Activated T-helper 1 cell treated with anti-CD3 and anti-CD28 coated beads, Interleukin-2, amount 50 U/mL, for 16 hours (primary cell): ENCODE data around the gene IFRD1.

ENCODE experiments used
- DNase-seq, 2 donors: peaks; one replicate each; pipeline ENCODE4 v3.0.0-alpha.2; 2020; ENCODE audit warnings: low read depth in 1 of 2, low spot score in 1 of 2

Gene IFRD1

DNA sequence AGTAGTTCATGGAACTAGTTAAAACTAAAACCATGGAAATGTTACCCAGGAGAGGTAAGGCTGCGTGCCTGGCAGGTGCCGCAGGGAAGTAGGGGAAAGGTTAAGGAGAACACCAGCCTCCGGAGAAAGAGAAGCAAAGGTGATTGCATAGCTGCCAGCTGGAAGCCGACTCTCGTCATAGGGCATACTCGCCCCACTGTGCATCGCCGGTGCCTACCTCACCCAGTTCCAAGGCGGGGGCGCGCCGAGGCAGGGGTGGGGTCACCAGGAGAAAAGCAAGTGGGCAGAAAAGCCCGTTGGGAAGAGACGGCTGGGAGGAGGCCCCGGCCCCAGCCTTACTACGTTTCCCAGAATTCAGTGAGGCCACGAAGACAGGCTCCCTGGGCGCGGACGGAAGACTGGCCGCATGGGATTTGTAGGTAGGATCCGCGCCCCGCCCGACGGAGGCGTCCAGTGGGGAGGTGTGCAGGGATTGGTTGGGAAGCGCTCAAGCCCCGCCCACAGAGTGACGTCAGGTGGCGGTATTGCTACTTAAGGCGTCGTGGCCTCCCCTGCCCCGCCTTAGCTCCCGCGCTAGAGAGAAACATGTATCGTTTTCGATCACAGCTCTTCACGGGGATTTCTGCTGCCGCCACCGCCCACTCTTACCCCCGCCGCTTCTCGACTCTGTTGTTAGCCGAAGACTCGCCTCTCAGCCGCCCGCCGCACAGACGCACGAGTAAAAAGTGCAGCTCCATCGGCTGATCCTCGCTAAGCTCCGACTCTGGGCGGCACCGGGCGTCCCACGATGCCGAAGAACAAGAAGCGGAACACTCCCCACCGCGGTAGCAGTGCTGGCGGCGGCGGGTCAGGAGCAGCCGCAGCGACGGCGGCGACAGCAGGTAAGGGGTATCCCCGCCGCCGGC, at the start of gene IFRD1:
TSS of gene IFRD1 (plus strand) at position 559 of the 905 bp plus-strand sequence. CDS start at position 788, 229 bp downstream.
- peak; percentile 97 to 99 for DNase-seq

GRCh38 chr7:112404321-112404720, 45.9 kb upstream of the IFRD1 start:
- DNase-seq: no peak

- no peak for DNase-seq
These were observed 45.0 kb upstream of the IFRD1 start for GRCh38 chr7:112405286-112405685.

GRCh38 chr7:112407261-112407660, 43.0 kb upstream of the IFRD1 start:
- DNase-seq: no peak

GRCh38 chr7:112410092-112410491, 40.2 kb upstream of the IFRD1 start:
- DNase-seq: no peak

- no peak for DNase-seq
These were observed 39.0 kb upstream of the IFRD1 start for GRCh38 chr7:112411186-112411795.

DNA sequence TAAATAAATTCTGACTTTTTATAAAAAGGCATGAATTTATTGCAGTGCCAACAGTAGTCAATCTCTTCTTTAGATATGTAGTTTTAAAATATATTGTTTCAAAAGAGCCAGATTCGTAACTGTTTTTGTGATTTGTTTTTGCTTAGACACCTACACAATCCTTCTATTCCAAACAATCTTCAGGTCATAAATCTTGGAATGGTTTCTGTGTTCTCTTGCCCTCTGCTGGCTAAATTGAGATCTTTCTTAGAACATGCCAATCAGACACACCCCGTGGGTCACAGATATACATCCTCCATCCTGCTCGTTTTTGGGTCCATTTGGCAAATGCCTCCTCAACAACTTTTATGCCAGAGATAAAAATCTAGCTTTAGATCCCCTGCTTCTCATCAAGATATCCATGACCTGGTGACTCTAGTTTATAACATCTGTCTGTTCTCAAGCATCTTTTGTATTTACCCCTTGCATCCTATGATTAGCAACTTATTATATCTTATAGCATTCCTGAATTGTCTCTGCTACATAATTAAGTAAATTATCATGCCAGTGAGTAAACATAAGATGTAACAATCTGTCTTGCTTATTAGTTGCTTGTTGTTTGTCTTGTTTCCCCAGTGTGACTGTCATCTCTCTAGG, 35.3 kb upstream of the IFRD1 start:
- no peak for DNase-seq

GRCh38 chr7:112416127-112416526, 34.1 kb upstream of the IFRD1 start:
- DNase-seq: no peak

GRCh38 chr7:112419543-112420130, 30.6 kb upstream of the IFRD1 start:
- no peak for DNase-seq

DNA sequence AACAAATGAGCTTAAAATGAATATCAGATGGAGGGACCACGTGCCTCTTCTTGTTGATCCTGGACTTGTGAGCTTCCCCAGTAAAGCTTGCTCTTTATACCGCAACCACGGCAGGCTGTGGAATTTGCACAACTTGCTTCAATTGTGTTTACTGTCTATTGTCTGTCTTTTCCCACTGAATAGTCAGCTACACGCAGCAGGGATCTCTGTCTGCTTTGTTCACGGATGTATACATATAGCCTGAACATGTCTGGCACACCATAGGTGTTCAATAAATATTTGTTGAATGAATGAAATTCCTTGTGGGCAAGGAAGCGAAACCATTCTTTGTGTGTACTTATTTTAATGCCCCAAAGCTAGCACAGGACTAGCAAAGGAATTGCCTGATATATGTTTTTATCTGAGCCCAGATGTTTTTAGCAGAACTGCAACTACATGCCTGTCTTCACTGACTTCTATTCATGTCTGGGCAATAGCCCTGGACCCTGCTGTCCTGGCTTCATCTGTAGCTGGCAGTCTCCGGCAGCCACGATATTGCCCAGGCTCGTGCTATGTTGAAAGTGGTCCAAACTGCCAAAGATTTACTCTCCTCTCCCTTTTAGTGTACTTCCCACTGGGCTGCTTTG, 29.9 kb upstream of the IFRD1 start:
- DNase-seq: no peak

DNA sequence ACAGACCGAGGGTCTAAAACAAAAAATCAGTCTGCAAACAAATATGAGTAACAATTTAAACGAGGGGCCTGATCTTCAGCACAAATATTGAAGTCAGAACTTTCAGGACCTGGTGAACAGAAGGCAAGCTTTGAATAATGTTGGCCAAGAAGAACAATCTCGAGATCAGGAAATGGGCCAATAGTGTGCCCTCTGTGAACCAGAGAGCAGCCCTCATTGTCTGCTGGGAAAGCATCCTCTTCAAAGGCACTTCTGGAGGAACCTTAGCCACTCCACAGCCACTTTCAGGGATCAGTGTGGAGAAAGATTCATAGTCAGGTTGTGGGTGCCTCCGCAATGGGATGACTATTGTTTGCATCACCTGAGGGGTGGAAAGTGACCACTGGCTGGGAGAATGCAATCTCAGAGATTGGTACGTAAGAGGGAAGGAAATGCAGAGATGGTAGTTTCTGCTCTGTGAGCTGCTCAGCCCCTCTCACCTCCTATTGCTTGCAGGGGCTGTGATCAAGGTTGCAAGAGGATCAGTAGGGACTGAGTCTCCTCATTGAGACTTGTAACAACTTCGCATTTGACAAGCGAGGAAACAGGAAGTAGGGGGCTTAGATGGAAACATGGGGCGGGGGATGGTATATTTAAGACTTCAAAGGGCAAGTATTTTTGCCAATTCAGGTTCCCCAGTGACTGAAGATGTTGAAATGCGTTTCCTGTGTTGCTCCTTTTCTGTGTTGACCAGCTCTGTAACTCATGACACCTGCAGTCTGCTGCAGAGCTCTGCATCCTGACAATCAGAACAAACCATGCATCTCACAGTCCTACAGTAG, 28.4 kb upstream of the IFRD1 start:
- DNase-seq: no peak

- DNase-seq: no peak
These were observed 27.3 kb upstream of the IFRD1 start for GRCh38 chr7:112422842-112423496.

DNA sequence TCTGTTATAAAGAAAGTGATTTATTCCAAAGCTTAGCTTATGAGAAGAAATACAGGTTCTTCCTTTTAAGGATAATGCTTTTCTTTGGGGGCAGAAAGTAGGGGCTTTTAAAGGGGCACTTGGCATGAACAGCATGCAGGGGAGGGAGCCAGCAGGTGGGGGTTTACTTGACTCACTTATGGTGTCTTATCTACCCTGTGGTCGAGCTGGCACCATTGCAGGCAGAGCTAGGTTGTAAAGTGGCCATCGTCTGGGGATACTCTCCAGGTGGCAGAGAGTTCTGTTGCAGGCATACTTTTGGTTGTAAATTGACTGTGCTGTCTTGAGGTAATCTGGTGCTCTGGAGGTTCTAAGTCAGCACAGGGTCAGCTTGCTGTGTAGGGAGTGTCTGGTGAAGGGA, 26.3 kb upstream of the IFRD1 start:
- DNase-seq: no peak

GRCh38 chr7:112427984-112428383, 22.3 kb upstream of the IFRD1 start:
- no peak for DNase-seq

GRCh38 chr7:112428715-112429114, 21.5 kb upstream of the IFRD1 start:
- no peak for DNase-seq

- DNase-seq: no peak
These were observed 19.6 kb upstream of the IFRD1 start for GRCh38 chr7:112430649-112431048.

- no peak for DNase-seq
These were observed 18.5 kb upstream of the IFRD1 start for GRCh38 chr7:112431803-112432202.

DNA sequence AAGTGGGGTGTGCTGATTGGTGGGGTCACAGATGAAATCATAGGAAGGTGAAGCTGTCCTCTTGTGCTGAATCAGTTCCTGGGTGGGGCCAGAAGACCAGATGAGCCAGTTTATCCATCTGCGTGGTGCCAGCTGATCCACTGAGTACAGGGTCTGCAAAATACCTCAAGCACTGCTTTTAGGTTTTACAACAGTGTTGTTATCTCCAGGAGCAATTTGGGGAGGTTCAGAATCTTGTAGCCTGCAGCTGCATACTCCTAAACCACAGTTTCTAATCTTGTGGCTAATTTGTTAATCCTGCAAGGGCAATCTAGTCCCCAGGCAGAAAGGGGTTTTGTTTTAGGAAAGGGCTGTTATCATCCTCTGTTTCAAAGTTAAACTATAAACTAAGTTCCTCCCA, 17.0 kb upstream of the IFRD1 start:
- DNase-seq: no peak

DNA sequence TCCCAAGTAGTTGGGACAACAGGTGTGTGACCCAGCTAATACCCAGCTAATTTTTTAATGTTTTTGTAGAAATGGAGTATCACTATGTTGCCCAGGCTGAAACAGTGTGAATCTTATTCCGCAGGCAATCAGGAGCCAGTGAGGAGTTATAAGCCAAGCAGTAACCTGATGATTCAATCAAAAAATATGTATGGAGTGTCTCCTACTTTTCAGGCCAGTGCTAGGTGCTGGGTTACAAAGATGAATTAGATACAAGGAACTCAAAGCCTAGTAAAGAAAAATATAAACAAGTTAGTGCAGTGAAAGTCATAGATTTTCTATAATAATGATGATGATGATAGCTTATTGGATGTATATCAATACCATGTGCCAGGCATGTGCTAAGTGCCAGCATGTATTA, 13.2 kb upstream of the IFRD1 start:
- no peak for DNase-seq

GRCh38 chr7:112439476-112439875, 10.8 kb upstream of the IFRD1 start:
- no peak for DNase-seq
